Measurements from ENCODE around the gene CHSY1.

The CHSY1 gene

GRCh38 chr15:101138913-101139880 is 112.7 kb downstream of the CHSY1 start:
- Histone ChIP-seq H3K27ac (ENCODE audit: poor library complexity, severe bottlenecking) (no peak overlapping the region), H3K4me1 (ENCODE audit: insufficient read depth, poor library complexity, severe bottlenecking) (no peaks in the 10 kb centered on the region), H3K36me3 (ENCODE audit: low read depth) (no peaks in the 10 kb centered on the region), H3K9me3 (ENCODE audit: severe bottlenecking) (no peaks in the 10 kb centered on the region), H3K4me3 (ENCODE audit: severe bottlenecking) (no peak overlapping the region), H3K27me3 (ENCODE audit: insufficient read depth, poor library complexity, severe bottlenecking) (no peaks in the 10 kb centered on the region)
- no peak; the same call in 2 of the 3 replicates for ATAC-seq (ENCODE audit: low read depth)
- no peak for TF ChIP-seq CTCF (IDR thresholded peaks at IDR 0.05; ENCODE audit: poor library complexity, severe bottlenecking)
- no peak for DNase-seq (ENCODE audit: low spot score)

- H3K4me1 ChIP-seq (ENCODE audit: insufficient read depth, poor library complexity, severe bottlenecking) = no peaks in the 10 kb centered on the region
- TF ChIP-seq CTCF (IDR thresholded peaks at IDR 0.05; ENCODE audit: poor library complexity, severe bottlenecking) = no peak
- no peaks in the 10 kb centered on the region for H3K9me3 ChIP-seq (ENCODE audit: severe bottlenecking)
- H3K27ac ChIP-seq (ENCODE audit: poor library complexity, severe bottlenecking) = no peak overlapping the region
- DNase-seq (ENCODE audit: low spot score) (no peak), ATAC-seq (ENCODE audit: low read depth) (no peak)
- no peaks in the 10 kb centered on the region for H3K36me3 ChIP-seq (ENCODE audit: low read depth)
- no peak overlapping the region for H3K4me3 ChIP-seq (ENCODE audit: severe bottlenecking)
- H3K27me3 ChIP-seq (ENCODE audit: insufficient read depth, poor library complexity, severe bottlenecking) = no peaks in the 10 kb centered on the region
These were observed 113.7 kb downstream of the CHSY1 start for GRCh38 chr15:101138086-101138660.

- DNase-seq (ENCODE audit: low spot score) = no peak
- H3K27ac ChIP-seq (ENCODE audit: poor library complexity, severe bottlenecking) = no peak overlapping the region
- ATAC-seq (ENCODE audit: low read depth) = peak; percentile 7; the same call in 2 of the 3 replicates
These were observed 114.4 kb downstream of the CHSY1 start for GRCh38 chr15:101137312-101137940.

GRCh38 chr15:101136381-101137268 is 115.2 kb downstream of the CHSY1 start:
- no peaks in the 10 kb centered on the region for H3K4me1 ChIP-seq (ENCODE audit: insufficient read depth, poor library complexity, severe bottlenecking)
- no peak for DNase-seq (ENCODE audit: low spot score)
- no peak for ATAC-seq (ENCODE audit: low read depth)
- H3K36me3 ChIP-seq (ENCODE audit: low read depth) = no peaks in the 10 kb centered on the region
- TF ChIP-seq CTCF (IDR thresholded peaks at IDR 0.05; ENCODE audit: poor library complexity, severe bottlenecking) = no peak
- H3K27ac ChIP-seq (ENCODE audit: poor library complexity, severe bottlenecking) = no peak overlapping the region
- H3K4me3 ChIP-seq (ENCODE audit: severe bottlenecking) = no peak overlapping the region
- no peaks in the 10 kb centered on the region for H3K27me3 ChIP-seq (ENCODE audit: insufficient read depth, poor library complexity, severe bottlenecking)
- H3K9me3 ChIP-seq (ENCODE audit: severe bottlenecking) = no peaks in the 10 kb centered on the region

More at GRCh38 chr15:101137312-101137940, 114.4 kb downstream of the CHSY1 start:
- Histone ChIP-seq H3K9me3 (ENCODE audit: severe bottlenecking) (no peaks in the 10 kb centered on the region), H3K4me3 (ENCODE audit: severe bottlenecking) (no peak overlapping the region), H3K36me3 (ENCODE audit: low read depth) (no peaks in the 10 kb centered on the region), H3K27me3 (ENCODE audit: insufficient read depth, poor library complexity, severe bottlenecking) (no peaks in the 10 kb centered on the region), H3K4me1 (ENCODE audit: insufficient read depth, poor library complexity, severe bottlenecking) (no peaks in the 10 kb centered on the region)
- no peak for TF ChIP-seq CTCF (IDR thresholded peaks at IDR 0.05; ENCODE audit: poor library complexity, severe bottlenecking)
